ENCODE results near the gene BNC2.

Gene BNC2

GRCh38 chr9:16773617-16774016 lies 96.9 kb downstream of the BNC2 start:
- H3K4me2 ChIP-seq (ENCODE audit: insufficient read depth, low read length, poor library complexity, severe bottlenecking) = no peak overlapping the region
- H2AK5ac ChIP-seq (ENCODE audit: low read depth, low read length) = no peak overlapping the region
- no peak overlapping the region for H2BK12ac ChIP-seq (ENCODE audit: low read length)
- H3K9me3 ChIP-seq (replicated peaks in 1 of 2; ENCODE audit: control insufficient read depth in 2 of 2, insufficient read depth in 1 of 2, low read depth in 1 of 2, low read length in 2 of 2) = no peaks in the 10 kb centered on the region
- no peak overlapping the region for H3K18ac ChIP-seq (ENCODE audit: low read length)
- no peaks in the 10 kb centered on the region for H3K36me3 ChIP-seq (replicated peaks in 1 of 2; ENCODE audit: control insufficient read depth in 2 of 2, insufficient read depth in 2 of 2, low read length in 2 of 2)
- H3K27me3 ChIP-seq (ENCODE audit: control insufficient read depth in 3 of 3, insufficient read depth in 3 of 3, low read depth in 1 of 3, low read length in 3 of 3) = no peaks in the 10 kb centered on the region
- H4K8ac ChIP-seq (ENCODE audit: low read depth, low read length) = no peak overlapping the region
- no CpG with 5 or more reads among the region's 5 CpGs for WGBS, 2 donors (ENCODE audit: extremely low coverage in 2 of 2, insufficient read length in 2 of 2, insufficient replicate concordance in 1 of 2)
- H3K27ac ChIP-seq (replicated peaks; ENCODE audit: low read length) = no peak overlapping the region
- H3K9ac ChIP-seq (ENCODE audit: low read depth, low read length, poor library complexity) = no peak overlapping the region
- no peak overlapping the region for H2AFZ ChIP-seq (ENCODE audit: low read length)
- no peak overlapping the region for H2BK5ac ChIP-seq (ENCODE audit: low read length)
- H3K4me3 ChIP-seq (ENCODE audit: low read length in 2 of 2) = no peak overlapping the region
- H3K14ac ChIP-seq (ENCODE audit: low read length) = no peak overlapping the region
- H2BK15ac ChIP-seq (ENCODE audit: low read length) = no peak overlapping the region
- H4K91ac ChIP-seq (ENCODE audit: low read depth, low read length, poor library complexity) = no peak overlapping the region
- no peak for DNase-seq (ENCODE audit: low spot score)
- peaks cover 0 to 11% of the 10 kb centered on the region in 2 donors for H3K4me1 ChIP-seq (ENCODE audit: control insufficient read depth in 2 of 2, insufficient read depth in 1 of 2, low read depth in 1 of 2, low read length in 2 of 2)
- no peaks in the 10 kb centered on the region for H3K79me1 ChIP-seq (ENCODE audit: low read depth, low read length)
- no peak overlapping the region for H2BK120ac ChIP-seq (ENCODE audit: low read depth, low read length)
- H3K23ac ChIP-seq (ENCODE audit: low read depth, low read length, poor library complexity) = no peak overlapping the region
- no peak overlapping the region for H3K4ac ChIP-seq (ENCODE audit: low read length)

- no peak overlapping the region for H3K4ac ChIP-seq (ENCODE audit: low read length)
These were observed 97.4 kb downstream of the BNC2 start for GRCh38 chr9:16773116-16773515.

GRCh38 chr9:16771356-16771755 lies 99.1 kb downstream of the BNC2 start:
- Histone ChIP-seq H2BK12ac (ENCODE audit: low read length) (no peak overlapping the region), H3K27ac (replicated peaks; ENCODE audit: low read length) (no peak overlapping the region), H3K9ac (ENCODE audit: low read depth, low read length, poor library complexity) (no peak overlapping the region), H3K4me3 (ENCODE audit: low read length in 2 of 2) (no peak overlapping the region), H2AFZ (ENCODE audit: low read length) (no peak overlapping the region), H3K27me3 (ENCODE audit: control insufficient read depth in 3 of 3, insufficient read depth in 3 of 3, low read depth in 1 of 3, low read length in 3 of 3) (no peaks in the 10 kb centered on the region), H4K91ac (ENCODE audit: low read depth, low read length, poor library complexity) (no peak overlapping the region), H2BK5ac (ENCODE audit: low read length) (no peak overlapping the region), H3K23ac (ENCODE audit: low read depth, low read length, poor library complexity) (no peak overlapping the region), H3K14ac (ENCODE audit: low read length) (no peak overlapping the region), H2AK5ac (ENCODE audit: low read depth, low read length) (no peak overlapping the region), H4K8ac (ENCODE audit: low read depth, low read length) (no peak overlapping the region), H3K18ac (ENCODE audit: low read length) (no peak overlapping the region), H3K79me1 (ENCODE audit: low read depth, low read length) (no peaks in the 10 kb centered on the region), H3K4me2 (ENCODE audit: insufficient read depth, low read length, poor library complexity, severe bottlenecking) (no peak overlapping the region), H2BK15ac (ENCODE audit: low read length) (no peak overlapping the region), H2BK120ac (ENCODE audit: low read depth, low read length) (no peak overlapping the region), H3K9me3 (replicated peaks in 1 of 2; ENCODE audit: control insufficient read depth in 2 of 2, insufficient read depth in 1 of 2, low read depth in 1 of 2, low read length in 2 of 2) (no peaks in the 10 kb centered on the region), H3K4ac (ENCODE audit: low read length) (no peak overlapping the region), H3K36me3 (replicated peaks in 1 of 2; ENCODE audit: control insufficient read depth in 2 of 2, insufficient read depth in 2 of 2, low read length in 2 of 2) (no peaks in the 10 kb centered on the region), H3K4me1 (ENCODE audit: control insufficient read depth in 2 of 2, insufficient read depth in 1 of 2, low read depth in 1 of 2, low read length in 2 of 2) (peaks cover 0 to 11% of the 10 kb centered on the region in 2 donors)
- DNase-seq (ENCODE audit: low spot score) = no peak
- no CpG with 5 or more reads among the region's 1 CpG for whole genome bisulfite sequencing, 2 donors (ENCODE audit: extremely low coverage in 2 of 2, insufficient read length in 2 of 2, insufficient replicate concordance in 1 of 2)

More at GRCh38 chr9:16773116-16773515, 97.4 kb downstream of the BNC2 start:
- Histone ChIP-seq H2AK5ac (ENCODE audit: low read depth, low read length) (no peak overlapping the region), H3K18ac (ENCODE audit: low read length) (no peak overlapping the region), H4K8ac (ENCODE audit: low read depth, low read length) (no peak overlapping the region), H3K36me3 (replicated peaks in 1 of 2; ENCODE audit: control insufficient read depth in 2 of 2, insufficient read depth in 2 of 2, low read length in 2 of 2) (no peaks in the 10 kb centered on the region), H3K27me3 (ENCODE audit: control insufficient read depth in 3 of 3, insufficient read depth in 3 of 3, low read depth in 1 of 3, low read length in 3 of 3) (no peaks in the 10 kb centered on the region), H2BK12ac (ENCODE audit: low read length) (no peak overlapping the region), H3K79me1 (ENCODE audit: low read depth, low read length) (no peaks in the 10 kb centered on the region), H2AFZ (ENCODE audit: low read length) (no peak overlapping the region), H4K91ac (ENCODE audit: low read depth, low read length, poor library complexity) (no peak overlapping the region), H2BK120ac (ENCODE audit: low read depth, low read length) (no peak overlapping the region), H3K4me3 (ENCODE audit: low read length in 2 of 2) (no peak overlapping the region), H2BK5ac (ENCODE audit: low read length) (no peak overlapping the region), H3K9ac (ENCODE audit: low read depth, low read length, poor library complexity) (no peak overlapping the region), H3K23ac (ENCODE audit: low read depth, low read length, poor library complexity) (no peak overlapping the region), H2BK15ac (ENCODE audit: low read length) (no peak overlapping the region), H3K27ac (replicated peaks; ENCODE audit: low read length) (no peak overlapping the region), H3K4me2 (ENCODE audit: insufficient read depth, low read length, poor library complexity, severe bottlenecking) (no peak overlapping the region), H3K9me3 (replicated peaks in 1 of 2; ENCODE audit: control insufficient read depth in 2 of 2, insufficient read depth in 1 of 2, low read depth in 1 of 2, low read length in 2 of 2) (no peaks in the 10 kb centered on the region), H3K14ac (ENCODE audit: low read length) (no peak overlapping the region), H3K4me1 (ENCODE audit: control insufficient read depth in 2 of 2, insufficient read depth in 1 of 2, low read depth in 1 of 2, low read length in 2 of 2) (peaks cover 0 to 11% of the 10 kb centered on the region in 2 donors)
- WGBS, 2 donors (ENCODE audit: extremely low coverage in 2 of 2, insufficient read length in 2 of 2, insufficient replicate concordance in 1 of 2) = no CpG with 5 or more reads among the region's 4 CpGs
- no peak for DNase-seq (ENCODE audit: low spot score)

- Histone ChIP-seq H3K79me1 (ENCODE audit: low read depth, low read length) (no peaks in the 10 kb centered on the region), H2BK12ac (ENCODE audit: low read length) (no peak overlapping the region), H2BK15ac (ENCODE audit: low read length) (no peak overlapping the region), H4K91ac (ENCODE audit: low read depth, low read length, poor library complexity) (no peak overlapping the region), H3K4ac (ENCODE audit: low read length) (no peak overlapping the region), H3K4me3 (ENCODE audit: low read length in 2 of 2) (no peak overlapping the region), H2AK5ac (ENCODE audit: low read depth, low read length) (no peak overlapping the region), H2BK5ac (ENCODE audit: low read length) (no peak overlapping the region), H3K9me3 (replicated peaks in 1 of 2; ENCODE audit: control insufficient read depth in 2 of 2, insufficient read depth in 1 of 2, low read depth in 1 of 2, low read length in 2 of 2) (no peaks in the 10 kb centered on the region), H3K14ac (ENCODE audit: low read length) (no peak overlapping the region), H3K4me2 (ENCODE audit: insufficient read depth, low read length, poor library complexity, severe bottlenecking) (no peak overlapping the region), H3K23ac (ENCODE audit: low read depth, low read length, poor library complexity) (no peak overlapping the region), H3K27me3 (ENCODE audit: control insufficient read depth in 3 of 3, insufficient read depth in 3 of 3, low read depth in 1 of 3, low read length in 3 of 3) (no peaks in the 10 kb centered on the region), H3K9ac (ENCODE audit: low read depth, low read length, poor library complexity) (no peak overlapping the region), H3K18ac (ENCODE audit: low read length) (peak overlapping the region; percentile 15), H3K4me1 (ENCODE audit: control insufficient read depth in 2 of 2, insufficient read depth in 1 of 2, low read depth in 1 of 2, low read length in 2 of 2) (peaks cover 0 to 11% of the 10 kb centered on the region in 2 donors), H2BK120ac (ENCODE audit: low read depth, low read length) (no peak overlapping the region), H3K36me3 (replicated peaks in 1 of 2; ENCODE audit: control insufficient read depth in 2 of 2, insufficient read depth in 2 of 2, low read length in 2 of 2) (no peaks in the 10 kb centered on the region), H2AFZ (ENCODE audit: low read length) (no peak overlapping the region), H4K8ac (ENCODE audit: low read depth, low read length) (no peak overlapping the region), H3K27ac (replicated peaks; ENCODE audit: low read length) (no peak overlapping the region)
- no peak for DNase-seq (ENCODE audit: low spot score)
- no CpG with 5 or more reads among the region's 5 CpGs for WGBS, 2 donors (ENCODE audit: extremely low coverage in 2 of 2, insufficient read length in 2 of 2, insufficient replicate concordance in 1 of 2)
These were observed 101.2 kb downstream of the BNC2 start for GRCh38 chr9:16769291-16769690.
